HuH-7 (cell line): Measurements from ENCODE around the gene MYOCOS.
"Not testable (repeated sequence)": the region's sequence is repeated elsewhere in the genome, so short reads cannot be mapped to it uniquely, and the experiment has no call there.

Experiments
- DNase-seq: peaks from one replicate; pipeline ENCODE4 v3.0.0; 2011; ENCODE audit warnings: low spot score

Gene MYOCOS, protein sequence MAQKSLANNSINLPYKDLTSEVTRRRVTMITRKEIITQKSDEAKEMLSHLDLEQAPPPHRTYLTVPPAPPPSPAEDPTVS

DNA sequence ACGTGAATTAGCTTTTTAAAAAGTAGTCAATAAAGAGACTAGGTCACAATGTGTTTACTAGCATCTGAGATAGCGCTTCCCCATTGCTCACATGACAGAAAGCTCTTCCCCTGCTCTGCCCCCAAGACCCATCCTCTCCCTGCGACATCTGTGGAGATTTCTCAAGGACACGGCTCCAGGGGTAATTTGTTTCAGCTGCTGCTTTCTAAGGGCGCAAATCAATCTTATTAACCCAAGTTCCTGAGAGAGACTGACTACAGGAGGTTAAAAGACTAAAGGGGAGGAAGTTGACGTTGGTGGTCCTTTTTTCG lies at the start of gene MYOCOS:
Gene MYOCOS, plus strand, starts transcription at position 92 of the 311 bp plus-strand sequence. CDS start 1,641 bp downstream, outside the sequence.
- DNase-seq: no peak

DNA sequence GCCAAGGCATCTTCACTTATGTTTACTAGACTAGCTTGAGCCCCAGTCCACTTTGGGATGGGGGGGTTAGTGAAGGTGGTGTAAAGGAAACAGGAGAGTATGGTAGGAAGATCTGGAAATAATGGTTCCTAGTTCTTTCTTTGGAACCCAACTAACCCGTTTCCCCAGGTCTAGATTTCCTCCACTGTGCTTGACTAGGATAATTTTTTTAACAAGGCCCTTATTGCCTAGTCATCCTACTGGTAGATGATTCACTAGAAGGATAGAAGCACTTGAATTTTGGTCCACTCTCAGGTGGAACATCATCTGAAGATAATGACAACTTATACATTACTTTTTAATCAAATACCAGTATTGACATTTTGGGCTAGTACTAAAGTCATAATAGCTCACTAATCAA lies 45.9 kb upstream of the MYOCOS start:
- DNase-seq: no peak

DNA sequence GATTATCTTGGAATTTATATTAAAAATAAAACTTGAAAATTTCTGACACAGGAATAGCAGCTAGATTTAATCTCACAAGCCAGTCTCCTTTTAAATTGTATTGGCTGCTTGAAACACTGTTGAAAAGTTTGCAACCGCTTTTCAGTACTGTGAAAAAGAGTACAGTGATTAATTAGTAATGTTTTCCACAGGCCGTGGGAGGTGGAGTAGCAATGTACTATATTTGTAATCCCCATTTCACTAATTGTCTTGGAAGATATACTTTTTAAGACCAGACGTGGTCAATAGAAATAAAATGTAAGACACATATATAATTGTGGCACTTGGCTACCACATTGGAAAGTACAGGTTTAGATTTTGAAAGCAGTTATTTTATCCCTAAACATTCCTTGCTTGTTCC lies 40.8 kb upstream of the MYOCOS start:
- no peak for DNase-seq

DNA sequence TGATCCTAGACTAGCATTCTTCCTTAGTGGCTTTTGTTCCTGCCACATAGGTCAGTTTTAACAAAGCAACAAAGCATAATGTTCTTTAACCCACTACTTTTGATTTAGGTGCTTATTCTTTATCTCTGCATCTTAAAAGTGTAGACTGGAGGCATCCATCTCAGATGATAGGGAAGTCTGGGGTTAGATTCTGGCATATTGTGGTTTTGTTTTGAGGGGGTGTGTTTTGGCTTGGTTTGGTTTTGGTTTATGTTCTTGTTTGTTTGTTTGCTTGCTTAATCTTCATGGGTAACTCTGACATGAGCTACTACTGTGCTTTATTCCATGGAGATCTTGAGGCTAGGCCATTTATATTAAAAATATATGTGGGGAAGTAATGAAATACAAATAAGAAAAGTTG lies 40.3 kb upstream of the MYOCOS start:
- DNase-seq: no peak

DNA sequence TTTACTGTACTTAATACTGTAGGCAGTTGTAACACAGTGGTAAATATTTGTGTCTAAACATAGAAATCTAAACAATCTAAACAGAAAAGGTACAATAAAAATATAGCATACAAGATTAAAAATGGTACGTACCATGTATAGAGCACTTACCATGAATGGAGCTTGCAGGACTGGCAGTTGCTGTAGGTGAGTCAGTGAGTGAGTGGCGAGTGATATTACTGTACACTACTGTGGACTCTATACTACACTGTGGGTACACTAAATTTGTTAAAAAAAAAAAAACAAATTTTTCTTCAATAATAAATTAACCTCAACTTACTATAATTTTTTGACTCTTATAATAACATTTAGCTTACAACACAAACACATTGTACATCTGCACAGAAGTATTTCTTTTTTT lies 39.5 kb upstream of the MYOCOS start:
- no peak for DNase-seq

DNA sequence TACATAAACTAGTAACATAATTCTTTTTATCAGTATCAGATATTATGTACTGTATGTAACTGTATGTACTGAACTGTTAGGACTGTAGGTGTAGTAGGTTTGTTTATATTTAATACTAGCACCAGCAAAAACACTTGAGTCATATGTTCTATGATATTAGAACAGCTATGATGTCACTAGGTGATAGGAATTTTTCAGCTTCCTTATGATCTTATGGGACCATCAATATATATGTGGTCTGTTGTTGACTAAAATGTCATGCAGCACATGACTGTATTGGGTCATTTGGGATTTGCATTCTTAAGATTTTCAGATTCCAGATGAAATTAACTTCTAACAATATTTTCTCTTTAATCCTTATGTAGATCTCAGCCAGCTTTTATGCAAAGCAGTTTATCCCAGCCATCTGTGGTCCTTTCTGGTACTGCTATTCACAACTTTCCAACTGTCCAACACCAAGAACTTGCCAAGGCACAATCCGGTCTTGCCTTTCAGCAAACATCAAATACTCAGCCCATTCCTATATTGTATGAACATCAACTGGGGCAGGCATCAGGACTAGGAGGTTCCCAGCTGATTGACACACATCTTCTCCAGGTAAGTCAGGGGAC lies 38.3 kb upstream of the MYOCOS start:
- no peak for DNase-seq

DNA sequence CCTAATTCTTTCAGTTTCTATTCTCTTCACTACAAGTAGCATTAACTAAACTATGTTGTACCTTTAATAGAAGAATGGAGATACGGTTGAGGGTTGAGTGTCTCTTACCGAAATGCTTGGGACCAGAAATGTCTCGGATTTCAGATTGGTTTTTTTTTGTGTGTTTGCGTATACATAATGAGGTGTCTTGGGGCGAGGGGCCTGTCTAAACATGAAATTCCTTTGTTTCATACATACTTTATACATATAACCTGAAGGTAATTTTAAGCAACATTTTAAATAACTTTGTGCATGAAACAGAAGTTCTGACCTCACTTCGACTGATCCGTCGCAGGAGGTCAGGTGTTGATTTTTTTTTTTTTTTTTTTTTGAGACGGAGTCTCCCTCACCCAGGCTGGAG lies 36.3 kb upstream of the MYOCOS start:
- no peak for DNase-seq

DNA sequence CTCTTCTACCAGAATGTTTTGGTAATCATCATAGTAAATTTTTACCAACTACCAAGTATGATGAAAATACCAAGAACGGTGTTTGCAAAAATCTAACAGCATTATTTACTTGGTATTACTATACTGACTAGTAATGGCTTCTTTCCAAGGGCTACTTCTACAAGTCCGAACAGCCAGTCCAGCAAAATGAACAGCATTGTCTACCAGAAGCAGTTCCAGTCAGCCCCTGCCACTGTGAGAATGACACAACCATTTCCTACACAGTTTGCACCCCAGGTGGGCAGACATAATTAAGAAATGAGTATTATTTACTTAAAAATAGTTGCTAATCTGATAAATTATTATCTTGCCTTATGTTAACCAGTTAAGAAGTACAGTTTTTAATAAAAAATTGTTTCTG lies 33.8 kb upstream of the MYOCOS start:
- no peak for DNase-seq

DNA sequence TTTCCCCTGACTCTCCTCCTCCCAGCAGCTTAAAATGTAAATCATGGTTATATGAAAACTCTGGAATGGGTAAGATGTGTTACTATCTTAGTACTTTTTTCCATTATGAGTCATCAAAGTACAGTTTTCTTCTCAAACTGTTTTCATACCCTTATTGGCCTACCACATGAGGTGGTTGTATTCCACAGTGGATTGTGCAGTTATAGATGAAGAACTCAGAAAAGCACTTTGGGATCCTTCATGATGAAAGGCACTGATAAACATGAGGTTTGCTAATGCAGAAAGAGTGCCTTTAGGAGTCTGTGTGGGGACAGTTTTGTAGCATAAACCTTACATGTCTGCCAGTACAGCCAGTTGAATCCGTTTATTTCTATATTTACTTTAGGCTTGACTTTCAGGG lies 32.0 kb upstream of the MYOCOS start:
- DNase-seq: no peak

DNA sequence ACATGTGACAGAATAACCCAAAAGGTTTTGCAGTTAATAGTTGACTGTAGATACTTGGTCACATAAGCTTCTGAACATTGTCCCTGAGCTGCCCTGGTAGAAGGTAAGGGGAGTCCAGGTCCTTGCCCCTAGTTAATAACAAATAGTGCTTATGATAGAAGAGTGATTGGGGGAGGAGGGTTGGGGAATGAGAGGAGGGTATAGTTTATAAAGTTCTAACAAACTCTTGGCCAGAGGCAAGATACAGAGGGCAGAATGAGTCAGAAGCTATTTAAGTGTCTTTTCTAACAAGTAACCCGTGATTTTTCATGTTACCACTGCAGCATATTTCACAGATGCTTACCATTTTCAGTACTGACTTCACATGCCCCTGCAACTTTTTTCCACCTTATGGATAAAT lies 26.7 kb upstream of the MYOCOS start:
- DNase-seq: no peak

DNA sequence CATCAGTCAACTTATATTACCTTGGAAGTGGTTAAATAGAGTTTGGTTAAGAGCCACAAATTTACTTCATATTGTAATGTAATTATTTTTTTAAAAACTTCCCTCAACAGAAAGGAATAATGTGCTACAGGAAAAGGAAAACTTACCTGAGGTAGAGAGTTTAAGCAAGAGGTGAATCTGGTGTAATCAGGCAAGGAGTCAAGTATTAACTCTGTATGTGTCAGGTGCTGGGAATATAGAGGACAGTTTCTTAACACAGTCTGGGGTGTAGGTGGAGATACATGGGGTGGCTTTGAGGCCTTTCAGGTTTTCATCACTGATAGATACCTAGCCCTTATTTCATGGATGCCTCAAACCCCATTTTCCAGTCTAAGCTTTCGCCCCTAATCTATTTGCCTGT lies 25.9 kb upstream of the MYOCOS start:
- no peak for DNase-seq

DNA sequence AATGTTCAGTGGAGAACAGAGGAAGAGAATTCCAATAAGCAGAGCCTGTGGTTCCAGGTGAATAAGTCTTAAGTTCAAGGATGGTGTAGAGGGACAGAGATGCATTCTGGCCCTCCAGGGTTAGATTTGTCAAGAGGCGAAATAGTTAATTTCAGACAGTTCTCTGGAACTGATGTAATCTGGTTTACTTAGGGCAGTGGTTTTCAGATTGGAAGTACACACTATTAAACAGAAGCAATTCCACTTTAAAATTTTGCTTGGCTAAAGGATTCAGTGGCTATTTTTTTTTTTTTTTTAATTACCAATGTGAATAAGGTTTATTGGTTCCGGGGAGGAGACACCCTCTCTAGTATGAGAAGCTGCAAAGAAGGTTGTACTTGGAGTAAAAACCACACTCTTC lies 25.3 kb upstream of the MYOCOS start:
- no peak for DNase-seq

DNA sequence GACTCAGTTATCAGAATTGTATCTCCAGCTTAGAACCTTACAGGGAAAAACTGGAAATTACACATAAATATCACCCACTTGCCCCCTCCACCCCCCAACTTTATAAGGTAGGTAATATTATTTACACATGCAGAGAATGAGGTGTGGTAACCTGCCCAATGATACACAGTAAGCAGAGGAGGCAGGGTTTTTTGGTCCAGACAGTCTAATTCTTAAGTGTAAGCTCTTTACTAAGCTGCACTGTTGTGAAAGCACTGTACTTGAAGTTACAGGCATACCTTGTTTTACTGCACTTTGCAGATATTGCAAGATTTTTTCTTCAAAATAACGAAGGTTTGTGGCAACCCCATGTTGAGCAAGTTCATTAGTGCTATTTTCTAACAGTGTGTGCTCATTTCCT lies 24.8 kb upstream of the MYOCOS start:
- no peak for DNase-seq

DNA sequence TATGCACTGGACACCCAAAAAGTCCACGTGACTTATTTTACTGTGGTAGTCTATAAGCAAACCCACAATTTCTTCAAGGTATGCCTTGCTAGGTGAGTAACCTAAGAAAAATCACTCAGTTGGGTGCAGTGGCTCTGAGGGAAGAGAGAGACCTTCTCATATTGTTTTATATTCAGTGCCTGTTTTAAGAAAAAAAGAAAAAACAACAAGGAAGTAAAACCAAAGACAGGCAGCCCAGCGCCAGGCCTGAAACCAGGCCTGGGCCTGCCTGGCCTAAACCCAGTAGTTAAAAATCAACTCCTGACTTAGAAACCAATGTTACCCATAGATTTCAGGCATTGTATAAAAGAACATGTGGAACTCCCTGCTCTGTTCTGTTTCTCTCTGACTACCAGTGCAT lies 21.7 kb upstream of the MYOCOS start:
- not testable (repeated sequence) for DNase-seq

DNA sequence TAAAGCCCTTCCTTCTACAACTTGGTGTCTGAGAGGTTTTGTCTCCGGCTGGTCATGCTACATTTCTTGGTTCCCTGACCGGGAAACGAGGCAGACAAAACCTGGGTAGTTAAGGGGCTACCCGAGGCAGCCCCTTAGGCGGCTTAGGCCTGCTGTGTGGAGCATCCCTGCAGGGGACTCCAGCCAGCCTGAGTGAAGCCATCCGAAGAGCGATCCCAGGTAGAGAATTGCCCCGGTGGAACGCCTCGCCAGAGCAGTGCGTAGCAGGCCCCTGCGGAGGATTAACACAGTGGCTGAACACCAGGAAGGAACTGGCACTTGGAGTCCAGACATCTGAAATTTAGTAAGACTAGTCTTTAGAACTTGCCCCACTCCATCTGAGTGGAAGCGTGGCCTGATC lies 21.2 kb upstream of the MYOCOS start:
- DNase-seq: no peak

DNA sequence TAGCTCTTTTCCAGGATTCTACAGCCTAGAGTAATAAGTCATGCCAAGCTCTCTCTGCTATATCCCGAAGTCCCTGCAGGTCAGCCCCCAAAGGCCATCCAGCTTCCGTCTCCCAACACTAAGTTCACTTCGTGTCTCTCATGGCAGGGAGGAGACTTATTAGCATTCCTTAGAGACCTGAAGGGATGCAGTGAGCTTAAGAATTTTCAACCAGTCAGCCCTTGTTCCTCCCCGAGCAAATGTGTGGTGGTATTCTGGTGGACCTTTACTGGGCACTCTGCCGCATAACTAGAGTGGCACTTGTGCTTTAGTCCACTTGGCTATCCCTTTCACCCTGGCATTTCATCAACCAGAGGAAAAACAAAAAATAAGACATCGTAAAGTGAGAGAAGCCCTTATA lies 19.0 kb upstream of the MYOCOS start:
- not testable (repeated sequence) for DNase-seq

DNA sequence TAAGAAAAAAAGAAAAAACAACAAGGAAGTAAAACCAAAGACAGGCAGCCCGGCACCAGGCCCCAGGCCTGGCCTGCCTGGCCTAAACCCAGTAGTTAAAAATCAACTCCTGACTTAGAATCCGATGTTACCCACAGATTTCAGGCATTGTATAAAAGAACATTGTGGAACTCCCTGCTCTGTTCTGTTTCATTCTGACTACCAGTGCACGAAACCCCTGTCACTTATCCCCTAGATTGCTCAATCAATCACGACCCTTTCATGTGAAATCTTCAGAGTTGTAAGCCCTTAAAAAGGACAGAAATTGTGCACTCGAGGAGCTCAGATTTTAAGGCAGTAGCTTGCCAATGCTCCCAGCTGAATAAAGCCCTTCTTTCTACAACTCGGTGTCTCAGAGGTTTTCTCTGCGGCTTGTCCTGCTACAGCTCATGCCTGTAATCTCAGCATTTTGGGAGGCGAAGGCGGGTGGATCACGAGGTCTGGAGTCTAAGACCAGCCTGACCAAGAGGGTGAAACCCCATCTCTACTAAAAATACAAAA lies 15.6 kb upstream of the MYOCOS start:
- no peak for DNase-seq

DNA sequence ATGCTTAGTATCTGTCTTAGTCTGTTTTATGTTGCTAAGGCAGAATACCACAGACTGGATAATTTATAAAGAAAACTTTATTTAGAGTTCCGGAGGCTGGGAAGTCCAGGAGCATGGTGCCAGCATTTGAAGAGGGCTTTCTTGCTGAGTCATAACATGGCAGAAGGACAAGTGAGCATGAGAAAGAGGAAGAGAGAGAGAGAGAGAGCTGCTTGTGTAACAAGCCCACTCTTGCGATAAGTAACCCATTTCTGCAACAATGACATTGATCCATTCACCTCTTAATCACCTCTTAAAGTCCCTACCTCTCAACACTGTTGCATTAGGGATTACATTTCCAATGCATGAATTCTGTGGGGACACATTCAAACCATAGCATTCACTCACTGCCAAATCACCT lies 11.7 kb upstream of the MYOCOS start:
- DNase-seq: no peak

DNA sequence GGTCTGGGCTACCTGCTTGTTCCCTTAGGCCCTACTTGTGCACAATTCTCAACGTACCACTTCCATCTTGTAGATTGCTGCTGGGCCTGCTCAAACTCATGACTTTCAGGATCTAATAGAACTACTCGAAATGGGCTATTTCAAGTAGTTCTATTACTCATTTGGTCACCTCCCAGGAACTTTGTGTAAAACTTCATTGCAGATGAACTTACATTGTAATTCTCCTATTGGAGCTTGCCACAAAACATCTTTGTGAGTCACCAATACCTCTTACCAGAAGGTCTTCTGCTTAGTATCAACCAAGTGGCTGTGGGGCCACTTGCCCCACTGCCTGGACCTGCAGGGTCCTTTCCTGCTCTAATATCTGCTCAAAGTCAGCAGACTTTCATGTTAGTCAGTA lies 10.7 kb upstream of the MYOCOS start:
- no peak for DNase-seq

DNA sequence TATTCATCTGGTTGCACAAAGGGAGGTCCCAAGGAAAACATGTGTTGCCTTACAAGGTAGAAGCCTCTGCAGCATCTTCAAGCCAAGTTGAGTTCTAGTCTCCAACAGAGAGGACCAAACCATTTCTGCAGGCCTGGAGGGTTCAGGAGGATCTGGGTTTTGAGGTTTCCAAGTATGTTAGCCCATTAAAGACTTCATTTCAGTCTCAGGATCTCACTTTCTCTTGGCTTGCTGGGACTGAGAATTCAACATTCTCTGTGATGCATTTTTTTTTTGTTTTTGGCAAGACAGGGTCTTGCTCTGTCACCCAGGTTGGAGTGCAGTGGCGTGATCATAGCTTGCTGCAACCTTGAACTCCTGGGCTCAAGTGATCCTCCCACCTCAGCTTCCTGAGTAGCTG lies 8.8 kb upstream of the MYOCOS start:
- DNase-seq: no peak

DNA sequence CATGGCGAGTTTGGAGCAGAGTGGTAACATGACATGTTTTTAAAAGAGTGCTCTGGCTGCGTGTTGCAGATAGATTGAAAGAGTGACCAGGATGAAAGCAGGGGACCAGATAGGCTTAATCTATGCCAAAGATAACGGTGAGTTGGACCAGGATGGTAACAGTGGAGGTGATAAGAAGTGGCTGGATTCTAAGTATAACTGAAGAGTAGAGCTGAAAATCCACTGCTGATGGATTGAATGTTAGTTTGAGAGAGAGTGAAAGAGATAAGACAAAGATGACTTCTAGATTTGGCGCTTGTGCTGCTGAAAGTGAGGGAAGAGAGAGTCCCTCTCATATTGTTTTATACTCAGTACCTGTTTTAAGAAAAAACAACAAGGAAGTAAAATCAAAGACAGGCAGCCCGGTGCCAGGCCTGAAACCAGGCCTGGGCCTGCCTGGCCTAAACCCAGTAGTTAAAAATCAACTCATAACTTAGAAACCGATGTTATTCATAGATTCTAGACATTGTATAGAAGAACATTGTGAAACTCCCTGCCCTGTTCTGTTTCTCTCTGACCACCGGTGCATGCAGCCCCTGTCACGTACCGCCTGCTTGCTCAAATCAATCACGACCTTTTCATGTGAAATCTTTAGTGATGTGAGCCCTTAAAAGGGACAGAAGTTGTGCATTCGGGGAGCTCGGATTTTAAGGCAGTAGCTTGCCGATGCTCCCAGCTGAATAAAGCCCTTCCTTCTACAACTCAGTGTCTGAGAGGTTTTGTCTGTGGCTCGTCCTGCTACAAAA lies 6.7 kb upstream of the MYOCOS start:
- not testable (repeated sequence) for DNase-seq

DNA sequence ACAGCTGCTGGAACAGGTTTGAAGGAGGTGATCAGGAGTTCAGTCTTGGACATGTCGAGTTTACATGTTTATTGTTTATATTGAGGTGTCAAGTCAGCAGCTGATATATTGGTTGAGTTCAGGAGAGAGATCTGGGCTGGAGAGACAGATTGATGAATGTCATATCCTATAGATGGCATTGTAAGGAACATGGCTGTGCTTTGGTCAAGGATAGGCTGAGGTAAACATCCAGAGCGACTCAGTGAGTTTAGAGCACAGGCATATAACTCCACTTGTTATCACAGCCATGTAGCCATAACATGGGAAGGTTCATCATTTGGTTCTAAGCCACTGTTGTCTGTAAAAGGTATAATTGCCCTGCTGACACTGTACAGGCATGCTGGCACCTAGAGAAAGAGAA lies 5.5 kb upstream of the MYOCOS start:
- no peak for DNase-seq

DNA sequence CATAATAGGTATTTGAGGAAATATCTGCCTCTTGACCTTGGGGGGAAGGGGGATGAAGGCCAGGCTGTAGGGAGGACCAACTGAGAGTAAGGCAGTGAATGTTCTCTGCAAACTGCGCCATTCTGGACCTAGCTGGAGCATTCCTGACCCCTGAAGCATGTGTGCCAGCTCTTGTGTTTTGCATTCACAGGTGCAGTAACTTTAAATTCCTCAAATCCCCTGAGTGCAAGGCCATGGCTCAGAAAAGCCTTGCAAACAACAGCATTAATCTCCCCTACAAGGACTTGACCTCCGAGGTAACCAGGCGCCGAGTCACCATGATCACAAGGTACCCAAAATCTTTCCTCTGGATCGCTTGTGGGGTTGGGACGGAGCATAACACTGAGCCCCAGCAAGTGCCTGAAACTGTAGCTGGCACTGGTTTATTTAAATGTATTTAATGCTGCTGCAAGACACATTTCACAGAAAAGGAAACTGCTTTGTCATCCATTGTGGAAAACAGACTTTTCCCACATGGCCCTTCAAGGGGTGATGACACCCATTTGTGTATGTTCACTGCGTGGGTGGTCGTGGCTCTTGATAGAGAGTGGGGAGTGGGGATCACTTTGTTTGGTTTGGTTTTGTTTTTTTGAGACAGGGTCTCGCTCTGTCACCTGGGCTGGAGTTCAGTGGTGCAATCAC lies 1.7 kb downstream of the MYOCOS start:
- DNase-seq: no peak
